ENCODE data around the gene VTI1A.

The VTI1A gene

DNA sequence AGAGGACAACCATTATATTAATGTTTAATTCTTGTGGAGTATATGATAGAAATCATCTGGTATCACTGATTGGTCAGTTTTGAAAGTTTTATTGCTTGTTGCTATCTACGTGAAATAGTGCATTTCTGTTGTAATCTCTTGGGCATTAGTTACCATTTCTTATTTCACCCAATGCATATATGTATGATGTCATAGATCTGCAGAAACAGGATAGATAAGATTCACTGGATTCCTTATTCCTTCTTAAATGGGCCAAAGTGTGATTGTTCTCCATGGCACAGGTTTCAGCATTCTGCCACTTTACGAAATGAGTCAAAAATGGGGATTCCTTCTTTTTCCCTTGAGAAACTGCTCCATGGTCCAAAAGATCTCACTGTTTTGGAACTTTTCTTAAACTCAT, 56.6 kb downstream of the VTI1A start:
- WGBS (ENCODE audit: insufficient coverage, insufficient read length), result no CpG with 5 or more reads among the region's 2 CpGs
- H3K36me3 ChIP-seq (ENCODE audit: control insufficient read depth, insufficient read depth, low read length), result no peaks in the 10 kb centered on the region
- no peaks in the 10 kb centered on the region for H3K9me3 ChIP-seq (ENCODE audit: control insufficient read depth, insufficient read depth, low read length)
- H3K4me3 ChIP-seq (ENCODE audit: low read length), result no peak overlapping the region
- no peak for DNase-seq (ENCODE audit: low read depth, low spot score)
- H3K27ac ChIP-seq (ENCODE audit: low read length), result no peak overlapping the region
- 0 out of 2 replicates have a peak, but pooled peaks cover 2% of the 10 kb centered on the region for H3K4me1 ChIP-seq (ENCODE audit: control insufficient read depth, insufficient read depth, low read length)
- no peaks in the 10 kb centered on the region for H3K27me3 ChIP-seq (ENCODE audit: control insufficient read depth, insufficient read depth, low read length)

DNA sequence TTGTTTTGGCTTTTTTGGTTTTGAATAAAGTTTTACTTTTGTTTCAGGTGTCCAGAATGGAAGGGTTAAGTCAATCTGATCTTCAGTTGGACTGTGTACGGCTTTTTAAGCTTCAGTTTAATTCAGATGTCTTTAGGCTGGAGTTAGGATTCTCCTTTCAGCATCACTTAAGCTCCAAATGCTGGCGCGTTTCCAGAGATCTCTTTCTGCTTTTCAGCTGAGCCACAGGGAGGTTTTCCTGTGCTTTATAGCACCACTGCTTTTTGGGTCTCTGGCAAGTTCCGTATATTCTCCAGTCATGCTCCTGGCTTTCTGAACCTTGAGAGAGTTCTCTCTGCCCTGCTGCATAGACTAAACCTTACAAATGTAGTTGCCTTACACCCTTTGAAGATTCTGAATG, 60.0 kb downstream of the VTI1A start:
- H3K27me3 ChIP-seq (ENCODE audit: control insufficient read depth, insufficient read depth, low read length), result no peaks in the 10 kb centered on the region
- WGBS (ENCODE audit: insufficient coverage, insufficient read length), result no CpG with 5 or more reads among the region's 4 CpGs

GRCh38 chr10:112507988-112508387, 61.0 kb downstream of the VTI1A start:
- Histone ChIP-seq H3K27me3 (ENCODE audit: control insufficient read depth, insufficient read depth, low read length) (no peaks in the 10 kb centered on the region), H3K9me3 (ENCODE audit: control insufficient read depth, insufficient read depth, low read length) (no peaks in the 10 kb centered on the region), H3K36me3 (ENCODE audit: control insufficient read depth, insufficient read depth, low read length) (no peaks in the 10 kb centered on the region), H3K4me3 (ENCODE audit: low read length) (no peak overlapping the region), H3K27ac (ENCODE audit: low read length) (no peak overlapping the region), H3K4me1 (ENCODE audit: control insufficient read depth, insufficient read depth, low read length) (0 out of 2 replicates have a peak, but pooled peaks cover 2% of the 10 kb centered on the region)
- DNase-seq (ENCODE audit: low read depth, low spot score), result no peak
- WGBS (ENCODE audit: insufficient coverage, insufficient read length), result no CpG with 5 or more reads among the region's 4 CpGs

More for the DNA sequence above, 60.0 kb downstream of the VTI1A start:
- Histone ChIP-seq H3K9me3 (ENCODE audit: control insufficient read depth, insufficient read depth, low read length) (no peaks in the 10 kb centered on the region), H3K27ac (ENCODE audit: low read length) (no peak overlapping the region), H3K4me1 (ENCODE audit: control insufficient read depth, insufficient read depth, low read length) (0 out of 2 replicates have a peak, but pooled peaks cover 2% of the 10 kb centered on the region), H3K36me3 (ENCODE audit: control insufficient read depth, insufficient read depth, low read length) (no peaks in the 10 kb centered on the region), H3K4me3 (ENCODE audit: low read length) (no peak overlapping the region)
- no peak for DNase-seq (ENCODE audit: low read depth, low spot score)

GRCh38 chr10:112509558-112510291, 62.7 kb downstream of the VTI1A start:
- H3K9me3 ChIP-seq (ENCODE audit: control insufficient read depth, insufficient read depth, low read length), result no peaks in the 10 kb centered on the region
- H3K27ac ChIP-seq (ENCODE audit: low read length), result no peak overlapping the region
- no peaks in the 10 kb centered on the region for H3K36me3 ChIP-seq (ENCODE audit: control insufficient read depth, insufficient read depth, low read length)
- WGBS (ENCODE audit: insufficient coverage, insufficient read length), result no CpG with 5 or more reads among the region's 4 CpGs
- H3K4me3 ChIP-seq (ENCODE audit: low read length), result no peak overlapping the region
- DNase-seq (ENCODE audit: low read depth, low spot score), result no peak
- H3K4me1 ChIP-seq (ENCODE audit: control insufficient read depth, insufficient read depth, low read length), result 0 out of 2 replicates have a peak, but pooled peaks cover 2% of the 10 kb centered on the region
- H3K27me3 ChIP-seq (ENCODE audit: control insufficient read depth, insufficient read depth, low read length), result no peaks in the 10 kb centered on the region

DNA sequence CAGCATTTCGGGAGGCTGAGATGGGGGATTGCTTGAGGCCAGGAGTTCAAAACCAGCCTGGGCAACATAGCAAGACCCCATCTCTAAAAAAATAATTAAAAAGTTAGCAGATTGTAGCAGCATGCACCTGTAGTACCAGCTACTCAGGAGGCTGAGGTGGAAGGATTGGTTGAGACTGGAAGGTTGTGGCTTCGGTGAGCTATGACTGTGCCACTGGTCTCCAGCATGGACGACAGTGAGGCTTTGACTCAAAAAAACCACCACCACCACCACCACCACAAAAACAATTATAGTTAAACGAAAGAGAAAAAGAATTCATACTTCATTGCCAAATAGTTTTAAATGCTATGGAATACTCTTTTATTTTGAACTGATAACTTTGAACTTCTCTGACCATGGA, 63.4 kb downstream of the VTI1A start:
- no peaks in the 10 kb centered on the region for H3K9me3 ChIP-seq (ENCODE audit: control insufficient read depth, insufficient read depth, low read length)
- no CpG with 5 or more reads among the region's 4 CpGs for WGBS (ENCODE audit: insufficient coverage, insufficient read length)

GRCh38 chr10:112512294-112512693, 65.3 kb downstream of the VTI1A start:
- no peaks in the 10 kb centered on the region for H3K9me3 ChIP-seq (ENCODE audit: control insufficient read depth, insufficient read depth, low read length)
- no peaks in the 10 kb centered on the region for H3K27me3 ChIP-seq (ENCODE audit: control insufficient read depth, insufficient read depth, low read length)
- H3K36me3 ChIP-seq (ENCODE audit: control insufficient read depth, insufficient read depth, low read length), result no peaks in the 10 kb centered on the region
- no CpG with 5 or more reads among the region's 2 CpGs for WGBS (ENCODE audit: insufficient coverage, insufficient read length)
- no peak overlapping the region for H3K27ac ChIP-seq (ENCODE audit: low read length)
- H3K4me3 ChIP-seq (ENCODE audit: low read length), result no peak overlapping the region
- no peak for DNase-seq (ENCODE audit: low read depth, low spot score)
- 0 out of 2 replicates have a peak, but pooled peaks cover under 1% of the 10 kb centered on the region for H3K4me1 ChIP-seq (ENCODE audit: control insufficient read depth, insufficient read depth, low read length)

More for the DNA sequence above, 63.4 kb downstream of the VTI1A start:
- no peak overlapping the region for H3K4me3 ChIP-seq (ENCODE audit: low read length)
- no peak for DNase-seq (ENCODE audit: low read depth, low spot score)
- no peak overlapping the region for H3K27ac ChIP-seq (ENCODE audit: low read length)
- H3K4me1 ChIP-seq (ENCODE audit: control insufficient read depth, insufficient read depth, low read length), result 0 out of 2 replicates have a peak, but pooled peaks cover 2% of the 10 kb centered on the region
- no peaks in the 10 kb centered on the region for H3K27me3 ChIP-seq (ENCODE audit: control insufficient read depth, insufficient read depth, low read length)
- no peaks in the 10 kb centered on the region for H3K36me3 ChIP-seq (ENCODE audit: control insufficient read depth, insufficient read depth, low read length)

- DNase-seq (ENCODE audit: low read depth, low spot score), result no peak
Observed at GRCh38 chr10:112515126-112515525, 68.1 kb downstream of the VTI1A start.

DNA sequence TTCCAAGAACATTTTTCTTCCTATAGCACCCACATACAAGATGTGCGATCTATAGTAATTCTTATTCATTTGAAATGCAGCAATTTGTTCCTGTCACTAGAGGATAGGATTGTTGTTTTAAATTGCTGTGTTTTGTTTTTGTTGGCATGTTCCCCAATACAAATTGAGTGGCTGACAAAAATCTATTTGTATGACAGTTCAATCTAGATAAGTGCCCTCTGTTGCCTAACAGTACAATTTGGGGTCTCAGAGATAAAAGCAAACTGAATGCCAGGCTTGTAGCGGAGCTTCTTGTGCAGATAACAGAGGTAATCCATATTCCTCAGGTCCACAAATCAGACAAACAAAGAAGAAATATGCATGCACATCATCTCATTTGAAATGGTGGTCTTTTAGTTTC, 68.8 kb downstream of the VTI1A start:
- Histone ChIP-seq H3K27ac (ENCODE audit: low read length) (no peak overlapping the region), H3K4me1 (ENCODE audit: control insufficient read depth, insufficient read depth, low read length) (no peaks in the 10 kb centered on the region), H3K4me3 (ENCODE audit: low read length) (no peak overlapping the region), H3K9me3 (ENCODE audit: control insufficient read depth, insufficient read depth, low read length) (no peaks in the 10 kb centered on the region), H3K27me3 (ENCODE audit: control insufficient read depth, insufficient read depth, low read length) (no peaks in the 10 kb centered on the region), H3K36me3 (ENCODE audit: control insufficient read depth, insufficient read depth, low read length) (no peaks in the 10 kb centered on the region)
- no peak for DNase-seq (ENCODE audit: low read depth, low spot score)
- whole genome bisulfite sequencing (ENCODE audit: insufficient coverage, insufficient read length), result no CpG with 5 or more reads among the region's 2 CpGs

More at GRCh38 chr10:112515126-112515525, 68.1 kb downstream of the VTI1A start:
- Histone ChIP-seq H3K27me3 (ENCODE audit: control insufficient read depth, insufficient read depth, low read length) (no peaks in the 10 kb centered on the region), H3K4me1 (ENCODE audit: control insufficient read depth, insufficient read depth, low read length) (no peaks in the 10 kb centered on the region), H3K9me3 (ENCODE audit: control insufficient read depth, insufficient read depth, low read length) (no peaks in the 10 kb centered on the region), H3K36me3 (ENCODE audit: control insufficient read depth, insufficient read depth, low read length) (no peaks in the 10 kb centered on the region), H3K4me3 (ENCODE audit: low read length) (no peak overlapping the region), H3K27ac (ENCODE audit: low read length) (no peak overlapping the region)

DNA sequence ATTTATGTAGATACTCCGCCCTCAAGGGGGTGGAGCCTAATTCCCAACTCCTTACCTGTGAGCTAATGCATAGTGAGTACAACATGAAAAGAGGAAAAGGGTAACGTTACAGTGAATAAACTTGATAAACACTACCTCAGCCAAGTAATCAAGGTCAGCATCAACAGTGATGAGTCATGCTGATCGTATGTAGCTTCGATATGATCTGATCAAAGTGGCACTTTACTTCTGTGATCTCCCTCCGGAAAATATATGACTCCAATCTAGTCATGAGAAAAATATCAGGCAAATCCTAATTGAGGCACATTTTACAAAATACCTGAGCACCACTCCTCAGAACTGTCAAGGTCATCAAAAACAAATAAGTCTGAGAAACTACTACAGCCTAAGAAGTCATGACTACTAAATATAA, 70.4 kb downstream of the VTI1A start:
- H3K27me3 ChIP-seq (ENCODE audit: control insufficient read depth, insufficient read depth, low read length), result no peaks in the 10 kb centered on the region
- no peak overlapping the region for H3K4me3 ChIP-seq (ENCODE audit: low read length)
- no peaks in the 10 kb centered on the region for H3K9me3 ChIP-seq (ENCODE audit: control insufficient read depth, insufficient read depth, low read length)
- no peak overlapping the region for H3K27ac ChIP-seq (ENCODE audit: low read length)
- H3K4me1 ChIP-seq (ENCODE audit: control insufficient read depth, insufficient read depth, low read length), result no peaks in the 10 kb centered on the region
- DNase-seq (ENCODE audit: low read depth, low spot score), result no peak
- no CpG with 5 or more reads among the region's 5 CpGs for WGBS (ENCODE audit: insufficient coverage, insufficient read length)
- H3K36me3 ChIP-seq (ENCODE audit: control insufficient read depth, insufficient read depth, low read length), result no peaks in the 10 kb centered on the region

DNA sequence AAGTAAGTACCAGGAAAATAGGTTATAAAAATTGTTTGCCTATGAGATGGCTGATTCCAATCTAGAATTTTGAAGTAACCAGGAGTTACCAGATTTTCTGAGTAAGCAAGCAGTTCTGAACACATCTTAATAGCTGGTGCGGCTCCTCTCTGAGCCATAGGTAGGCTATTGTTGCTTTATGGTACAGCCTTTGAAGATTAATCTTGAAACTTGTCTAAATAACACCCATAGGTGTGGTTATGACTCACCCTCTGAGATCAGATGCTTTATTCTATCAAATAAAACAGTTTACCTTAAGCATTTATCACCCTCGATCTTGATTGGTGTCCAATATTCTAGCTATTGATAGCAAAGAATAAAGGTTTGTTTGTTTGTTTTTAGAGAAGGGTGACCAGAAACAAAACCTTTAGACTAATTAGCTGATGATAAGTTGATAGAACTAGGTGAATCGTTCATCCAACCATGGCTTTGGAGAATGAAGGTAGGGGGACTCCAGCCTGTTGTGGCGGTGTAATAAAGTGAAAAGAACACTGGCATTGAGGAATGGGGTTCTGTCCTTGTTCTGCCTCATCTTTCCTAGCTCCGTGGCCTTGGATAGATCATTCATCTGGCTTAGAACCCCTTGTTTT, 72.2 kb downstream of the VTI1A start:
- DNase-seq (ENCODE audit: low read depth, low spot score), result no peak
- Histone ChIP-seq H3K9me3 (ENCODE audit: control insufficient read depth, insufficient read depth, low read length) (no peaks in the 10 kb centered on the region), H3K4me3 (ENCODE audit: low read length) (no peak overlapping the region), H3K27ac (ENCODE audit: low read length) (no peak overlapping the region), H3K27me3 (ENCODE audit: control insufficient read depth, insufficient read depth, low read length) (no peaks in the 10 kb centered on the region), H3K36me3 (ENCODE audit: control insufficient read depth, insufficient read depth, low read length) (no peaks in the 10 kb centered on the region), H3K4me1 (ENCODE audit: control insufficient read depth, insufficient read depth, low read length) (no peaks in the 10 kb centered on the region)
- WGBS (ENCODE audit: insufficient coverage, insufficient read length), result no CpG with 5 or more reads among the region's 5 CpGs

Data from iPS DF 6.9 (cell line).